Amygdala (tissue), 56 donors: Measurements from ENCODE around the gene SBNO2.
A peak's percentile ranks its signal among the peaks of the same experiment; 100 is the strongest.

Source experiments
- DNase-seq, 56 donors: peaks; one replicate each; lab custom pipeline; 2025; lab: John Stamatoyannopoulos, UW

SBNO2 gene

DNA sequence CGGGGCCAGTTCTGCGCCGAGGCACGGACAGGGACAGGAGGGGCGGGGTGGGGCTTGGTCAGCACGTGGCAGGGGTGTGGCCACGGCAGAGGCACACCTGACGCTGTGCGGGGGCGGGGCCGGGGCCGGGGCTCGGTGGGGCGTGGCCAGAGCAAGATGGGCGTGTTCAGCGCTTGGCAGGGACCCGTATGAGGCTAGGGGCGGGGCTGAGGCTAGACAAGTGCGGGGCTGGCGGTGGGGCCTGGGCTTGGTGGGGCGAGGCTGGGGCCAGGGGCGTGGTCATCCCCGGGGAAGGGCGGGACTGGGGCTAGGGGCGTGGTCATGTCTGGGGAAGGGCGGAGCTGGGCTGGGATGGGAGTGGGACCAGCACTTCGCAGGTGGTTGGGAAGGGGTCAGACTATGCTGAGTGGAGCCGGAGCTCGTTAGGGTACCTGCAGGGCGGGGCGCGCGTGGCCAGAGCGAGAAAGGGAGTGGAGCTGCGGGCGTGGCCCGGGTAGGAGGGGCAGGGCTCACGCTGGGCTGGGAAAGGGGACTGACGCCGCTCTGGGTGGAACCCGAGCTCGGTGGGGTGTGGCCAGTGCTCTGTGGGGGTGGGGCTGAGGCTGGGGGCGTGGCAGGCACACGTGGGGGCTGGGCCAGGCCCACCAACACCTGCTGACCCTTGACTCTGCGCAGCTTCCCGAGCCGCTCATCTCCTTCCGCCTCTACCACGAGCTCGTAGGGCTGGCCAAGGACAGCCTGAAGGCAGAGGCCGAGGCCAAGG is 91.7 kb downstream of the SBNO2 start:
- peak in 2 of 56 donors; percentile 29 to 40 for DNase-seq

GRCh38 chr19:1081301-1082164 is 92.5 kb downstream of the SBNO2 start:
- DNase-seq: no peak

GRCh38 chr19:1080360-1081161 is 93.5 kb downstream of the SBNO2 start:
- DNase-seq: no peak

DNA sequence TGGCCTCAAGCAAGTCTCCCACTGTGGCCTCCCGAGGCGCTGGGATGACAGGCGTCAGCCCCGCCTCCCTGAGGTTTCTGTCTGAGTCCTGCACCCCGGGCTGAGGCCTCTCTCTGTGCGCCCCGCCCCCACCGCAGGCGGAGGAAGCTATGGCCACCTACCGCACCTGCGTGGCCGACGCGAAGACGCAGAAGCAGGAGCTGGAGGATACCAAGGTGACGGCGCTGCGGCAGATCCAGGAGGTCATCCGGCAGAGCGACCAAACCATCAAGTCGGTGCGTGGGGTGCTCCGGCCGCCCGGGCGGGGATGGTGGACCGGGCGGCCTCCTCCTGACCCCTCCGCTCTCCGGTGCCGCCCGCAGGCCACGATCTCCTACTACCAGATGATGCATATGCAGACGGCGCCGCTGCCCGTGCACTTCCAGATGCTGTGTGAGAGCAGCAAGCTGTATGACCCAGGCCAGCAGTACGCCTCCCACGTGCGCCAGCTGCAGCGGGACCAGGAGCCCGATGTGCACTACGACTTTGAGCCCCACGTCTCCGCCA is 94.4 kb downstream of the SBNO2 start:
- no peak for DNase-seq

- DNase-seq: peak in 15 of 56 donors; percentile 7 to 46 (median 31)
These were observed 97.1 kb downstream of the SBNO2 start for GRCh38 chr19:1076951-1077350.

DNA sequence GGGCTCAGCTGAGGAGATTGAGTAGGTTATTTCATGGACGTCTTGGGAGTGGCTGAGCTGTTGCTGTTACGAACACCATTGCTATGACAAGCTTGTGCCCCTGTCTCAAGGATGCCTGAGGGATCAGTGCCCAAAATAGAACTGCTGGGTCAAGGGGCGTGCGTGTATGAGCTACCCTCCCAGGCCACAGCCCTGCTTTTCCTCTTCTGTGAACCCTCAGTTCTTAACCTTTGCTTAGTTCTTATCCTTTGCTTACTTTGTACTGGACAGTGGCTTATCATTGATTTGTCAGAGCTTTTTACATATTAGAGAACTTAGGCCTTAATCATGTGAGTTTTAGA is 98.1 kb downstream of the SBNO2 start:
- DNase-seq: no peak

GRCh38 chr19:1074544-1075283 is 99.4 kb downstream of the SBNO2 start:
- DNase-seq: peak in 17 of 56 donors; percentile 3 to 49 (median 22)

DNA sequence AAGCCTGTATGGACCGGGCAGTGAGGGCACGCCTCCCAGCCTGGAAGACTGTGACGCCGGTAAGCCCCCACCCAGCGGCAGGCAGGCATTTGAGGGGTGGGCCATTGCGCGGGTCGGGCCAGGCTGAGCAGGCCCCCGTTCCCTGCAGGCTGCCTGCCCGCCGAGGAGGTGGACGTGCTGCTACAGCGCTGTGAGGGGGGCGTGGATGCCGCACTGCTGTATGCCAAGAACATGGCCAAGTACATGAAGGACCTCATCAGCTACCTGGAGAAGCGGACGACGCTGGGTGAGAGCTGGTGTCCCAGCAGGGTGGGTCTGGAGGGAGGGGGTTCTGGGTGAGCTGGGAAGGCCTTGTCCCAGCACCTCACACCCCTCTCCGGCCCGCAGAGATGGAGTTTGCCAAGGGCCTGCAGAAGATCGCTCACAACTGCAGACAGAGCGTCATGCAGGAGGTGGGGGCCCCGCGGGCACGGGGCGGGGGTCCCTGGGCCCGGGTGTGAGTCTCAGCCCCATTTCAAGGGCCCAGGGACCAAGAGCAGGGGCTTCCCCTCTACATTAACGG is 100.0 kb downstream of the SBNO2 start:
- DNase-seq: no peak

DNA sequence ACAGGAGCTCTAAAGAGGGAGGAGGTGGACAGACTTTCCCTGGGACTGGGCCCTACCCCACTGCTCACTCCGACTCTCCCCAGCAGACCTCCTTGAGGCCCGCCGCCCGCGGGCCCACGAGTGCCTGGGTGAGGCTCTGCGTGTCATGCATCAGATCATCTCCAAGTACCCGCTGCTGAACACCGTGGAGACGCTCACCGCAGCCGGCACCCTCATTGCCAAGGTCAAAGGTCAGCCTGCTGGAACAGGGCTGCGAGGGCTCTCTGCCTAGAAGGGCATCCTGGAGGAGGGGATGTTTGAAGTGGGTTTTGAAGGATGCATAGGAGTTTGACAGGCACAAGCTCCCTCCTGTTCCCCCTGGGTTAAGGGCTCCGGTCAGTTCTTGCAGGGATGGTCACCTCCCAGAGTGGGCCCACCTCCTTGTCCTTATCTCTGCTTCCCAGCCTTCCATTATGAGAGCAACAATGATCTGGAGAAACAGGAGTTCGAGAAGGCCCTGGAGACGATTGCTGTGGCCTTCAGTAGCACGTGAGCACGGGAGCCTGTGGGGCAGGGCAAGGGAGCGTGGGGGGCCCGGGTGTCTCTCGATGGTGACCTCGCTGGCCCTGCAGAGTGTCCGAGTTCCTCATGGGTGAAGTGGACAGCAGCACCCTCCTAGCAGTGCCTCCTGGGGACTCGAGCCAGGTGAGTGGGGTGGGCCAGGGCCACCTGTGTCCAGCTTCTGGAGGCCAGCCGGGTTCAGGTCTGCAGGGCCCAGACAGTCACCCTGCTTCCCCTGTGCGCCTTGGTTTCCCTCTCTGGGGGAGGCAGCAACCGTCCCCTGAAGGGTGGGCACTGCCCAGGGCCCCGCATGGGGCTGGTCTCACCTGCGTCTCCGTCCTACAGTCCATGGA is 100.8 kb downstream of the SBNO2 start:
- DNase-seq: no peak

DNA sequence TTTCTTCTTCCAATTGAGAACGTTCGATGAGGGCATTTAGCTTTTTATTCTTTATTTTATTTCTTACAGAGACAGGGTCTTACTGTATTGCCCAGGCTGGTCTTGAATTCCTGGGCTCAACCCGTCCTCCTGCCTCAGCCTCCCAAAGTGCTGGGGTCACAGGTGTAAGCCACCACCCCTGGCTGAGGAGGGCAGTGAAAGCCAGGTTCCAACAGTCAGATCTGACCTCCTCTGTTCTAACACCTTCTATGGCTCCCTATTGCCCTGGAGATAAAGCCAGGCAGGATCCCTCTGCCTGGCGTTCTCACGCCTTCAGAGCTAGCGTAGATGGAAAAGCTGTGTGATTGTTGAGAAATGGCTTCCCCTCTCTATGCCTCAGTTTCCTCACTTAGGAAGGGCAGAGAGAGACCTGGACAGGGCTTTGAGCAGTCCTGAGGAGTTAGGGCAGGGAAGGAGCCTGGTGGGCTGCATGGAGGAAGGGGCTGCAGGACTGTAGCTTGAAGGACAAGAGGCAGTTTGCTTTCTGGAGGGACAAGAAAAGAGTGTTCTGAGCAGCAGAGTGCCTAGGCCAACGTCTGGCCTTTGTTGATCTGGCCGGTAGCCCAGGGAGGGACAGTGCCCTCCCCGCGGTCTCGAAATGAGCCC is 101.6 kb downstream of the SBNO2 start:
- DNase-seq: no peak

DNA sequence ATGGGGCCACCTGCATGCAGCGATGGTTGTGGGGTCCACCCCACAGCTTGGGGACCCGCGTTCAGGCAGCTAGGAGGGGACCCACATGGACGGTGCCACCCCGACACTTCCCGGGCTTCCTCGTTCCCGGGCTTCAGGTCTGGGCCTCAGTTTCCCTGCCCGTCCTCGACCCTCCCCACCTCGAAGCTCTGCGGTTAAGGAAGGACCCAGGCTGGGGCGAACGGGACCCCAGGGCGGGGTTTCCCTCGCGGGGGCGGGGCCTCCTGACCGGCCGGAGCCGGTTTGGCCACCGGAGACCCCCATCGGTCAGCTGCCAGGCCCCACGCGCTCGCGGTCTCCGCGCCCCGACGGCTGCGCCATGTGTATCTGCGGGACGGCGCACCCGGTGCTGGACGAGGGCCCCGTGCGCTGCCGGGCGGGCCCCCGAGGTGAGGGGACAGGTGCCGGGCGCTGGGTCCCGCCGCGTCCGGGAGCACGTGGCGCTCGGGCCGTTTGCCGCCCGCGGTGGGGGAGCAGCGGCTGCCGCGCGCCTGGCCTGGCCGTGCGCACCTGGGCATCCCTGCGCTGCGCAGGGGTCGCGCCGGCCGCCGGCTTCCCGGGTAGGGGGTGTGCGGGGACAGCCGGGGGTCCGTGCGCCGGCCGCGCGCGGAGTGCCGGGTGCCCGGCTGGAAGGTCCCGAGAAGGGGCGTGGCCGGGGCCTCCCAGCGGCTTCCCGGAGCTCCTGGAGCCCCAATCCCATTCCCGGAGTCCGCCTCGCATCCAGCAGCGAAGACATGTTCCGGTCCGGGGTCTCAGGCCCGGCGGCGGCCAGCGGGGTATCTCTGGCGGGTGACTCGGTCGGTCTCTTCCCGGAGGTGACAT is 102.9 kb downstream of the SBNO2 start:
- DNase-seq: no peak

DNA sequence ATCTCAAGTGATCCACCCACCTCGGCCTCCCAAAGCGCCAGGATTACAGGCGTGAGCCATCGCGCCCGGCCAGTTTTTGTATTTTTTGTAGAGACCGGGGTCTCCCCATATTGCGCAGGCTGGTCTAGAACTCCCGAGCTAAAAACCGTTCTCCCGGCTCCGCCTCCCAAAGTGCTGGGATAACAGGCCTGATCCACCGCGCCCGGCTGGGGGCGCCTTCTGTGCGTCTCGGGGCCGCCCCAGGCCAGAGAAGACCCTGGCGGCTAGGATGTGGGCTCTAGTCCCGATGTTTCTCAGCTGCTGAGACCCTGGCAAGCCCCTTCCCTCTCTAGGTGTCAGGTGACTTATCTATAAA is 103.5 kb downstream of the SBNO2 start:
- no peak for DNase-seq

- peak in 22 of 56 donors; percentile 4 to 55 (median 24) for DNase-seq
These were observed 104.9 kb downstream of the SBNO2 start for GRCh38 chr19:1069009-1069779.

GRCh38 chr19:1068009-1069001 is 105.8 kb downstream of the SBNO2 start:
- peak in 4 of 56 donors; percentile 8 to 23 (median 16) for DNase-seq

DNA sequence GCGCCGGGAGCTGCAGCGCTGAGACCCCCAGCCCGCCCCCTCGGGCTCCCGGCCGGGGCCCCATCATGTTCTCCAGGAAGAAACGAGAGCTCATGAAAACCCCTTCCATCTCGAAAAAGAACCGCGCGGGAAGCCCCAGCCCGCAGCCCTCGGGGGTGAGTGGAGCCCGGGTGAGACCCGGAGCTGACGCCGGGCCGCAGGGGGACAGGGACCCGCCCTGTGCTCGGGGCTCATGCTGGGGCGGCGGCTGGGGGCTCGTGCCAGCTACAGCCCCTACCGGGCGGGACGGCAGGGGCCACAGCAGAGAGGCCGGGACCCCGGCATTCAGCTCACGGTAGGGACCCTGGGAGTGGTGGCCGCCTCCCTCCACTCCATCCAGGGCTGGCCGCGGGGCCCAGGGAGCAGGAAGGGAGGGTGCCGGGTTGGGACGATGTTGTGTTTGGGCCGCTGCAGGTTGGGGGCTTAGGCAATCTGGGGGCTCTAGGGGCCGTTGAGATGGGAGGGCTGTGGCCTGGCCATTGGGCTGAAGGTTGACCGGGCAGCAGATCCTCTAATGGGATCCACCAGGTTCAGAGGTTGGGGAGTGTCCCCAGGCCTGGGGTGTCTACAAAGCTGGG is 106.6 kb downstream of the SBNO2 start:
- DNase-seq: no peak
